Stomach (tissue), 4 donors: ENCODE results near the gene MNAT1.

Source experiments
- CTCF ChIP-seq, 7 experiments: fragments of 450-650 bp in 4 of 7; fragments of 200-600 bp in 3 of 7; sonication (generic) in 3 of 7; IDR thresholded peaks; one replicate each; pipeline ENCODE4 v1.5.1; 2016 to 2019; ENCODE audit warnings: antibody characterized with exemption in 7 of 7, control low read depth in 2 of 7, mild to moderate bottlenecking in 1 of 7
- POLR2A ChIP-seq, 4 donors: fragments of 450-650 bp; IDR thresholded peaks; one replicate each; pipeline ENCODE4 v1.6.1; 2016; ENCODE audit warnings: antibody characterized with exemption in 4 of 4, control low read depth in 2 of 4, mild to moderate bottlenecking in 1 of 4, moderate library complexity in 1 of 4
- POLR2AphosphoS5 ChIP-seq, 3 donors: sonication (generic); formaldehyde crosslinking; IDR thresholded peaks; one replicate each; pipeline ENCODE4 v1.6.1; 2016; ENCODE audit warnings: antibody characterized with exemption in 3 of 3

- TF ChIP-seq CTCF (IDR thresholded peaks at IDR 0.05) (no peak), POLR2A (IDR thresholded peaks at IDR 0.05) (no peak), POLR2AphosphoS5 (IDR thresholded peaks at IDR 0.05) (no peak)
These were observed 147.7 kb downstream of the MNAT1 start for GRCh38 chr14:60882219-60882618.
